Large intestine (tissue), 3 donors: Measurements from ENCODE around the gene BCOR. TPM values are rescaled to one million over a fixed set of nuclear protein-coding genes. Genes with fewer than 3 reads are reported as not detected.

Experiments used
- DNase-seq, 2 donors: peaks; one replicate each; pipeline versions ENCODE4 v3.0.0 to v3.0.0-alpha.2; 2013
- H3K27ac ChIP-seq: one replicate; pipeline ENCODE4 v1.5.1; 2013; ENCODE audit warnings: low read length
- H3K27me3 ChIP-seq: 2 replicates; pipeline ENCODE4 v1.6.1; 2013; ENCODE audit warnings: low read length; ENCODE audit not compliant: control insufficient read depth, insufficient read depth
- H3K36me3 ChIP-seq: 2 replicates; pipeline ENCODE4 v1.6.1; 2013; ENCODE audit warnings: low read length; ENCODE audit not compliant: control insufficient read depth, insufficient read depth
- H3K4me1 ChIP-seq: one replicate; pipeline ENCODE4 v1.6.1; 2013; ENCODE audit warnings: low read length; ENCODE audit not compliant: control insufficient read depth, insufficient read depth
- H3K4me3 ChIP-seq: one replicate; pipeline ENCODE4 v1.5.1; 2013; ENCODE audit warnings: low read length
- H3K9me3 ChIP-seq: one replicate; pipeline ENCODE4 v1.6.1; 2013; ENCODE audit warnings: mild to moderate bottlenecking, low read depth, low read length, moderate library complexity; ENCODE audit not compliant: control insufficient read depth
- WGBS: methylation state at CpG from one replicate; pipeline ENCODE4 v1.1.5; 2013; ENCODE audit warnings: low lambda C conversion rate; ENCODE audit not compliant: insufficient coverage; 5-methylcytosine and 5-hydroxymethylcytosine counted together
- polyA plus RNA-seq: library from polyadenylated mRNA; unstranded; fragments of 120-200 nt; gene quantifications from one replicate; pipeline ENCODE4 v1.2.1, GENCODE V29; 2013

Gene BCOR
- polyA plus RNA-seq, 1 donor = 35.3 TPM

DNA sequence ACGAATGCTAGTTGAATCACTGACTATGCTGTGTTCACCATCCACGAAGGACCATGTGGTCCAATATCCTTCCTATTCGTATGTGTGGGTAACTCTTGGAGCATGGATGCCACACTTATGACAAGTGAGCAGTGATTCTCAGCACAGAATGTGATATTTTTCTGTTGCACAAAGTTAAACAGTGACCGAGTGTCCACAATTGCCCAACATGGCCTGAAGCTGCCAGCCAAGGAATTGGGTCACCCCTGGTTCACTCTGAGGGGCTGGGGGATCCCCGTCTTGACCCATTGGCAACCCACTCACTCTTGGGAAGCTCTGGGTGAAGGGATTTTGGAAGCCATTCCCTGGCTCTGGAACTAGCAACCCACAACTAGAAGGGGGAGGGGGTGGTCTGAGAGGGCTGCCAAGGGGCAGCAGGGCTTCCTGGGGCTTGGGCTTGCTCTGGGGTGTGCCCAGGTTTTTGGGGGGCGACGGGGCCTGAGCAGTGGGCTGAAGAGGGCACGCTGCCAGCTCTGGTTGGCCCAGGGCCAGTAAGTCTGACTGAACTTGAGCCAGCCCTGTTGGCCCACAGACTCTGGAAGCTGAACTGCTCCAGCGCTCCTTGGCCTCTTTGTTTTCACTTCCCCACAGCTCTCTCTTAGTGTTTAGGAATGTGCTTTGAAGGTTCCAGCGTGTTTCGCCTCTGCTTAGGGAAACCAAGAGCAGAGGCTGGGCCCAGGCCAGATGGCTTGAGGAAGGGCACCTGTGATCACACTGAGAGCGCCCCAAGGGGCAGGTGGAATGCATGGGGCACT lies 43.1 kb upstream of the BCOR start:
- H3K27me3 ChIP-seq = peaks cover 13% of the 10 kb centered on the region
- H3K36me3 ChIP-seq = no peaks in the 10 kb centered on the region
- no peak for DNase-seq
- no peaks in the 10 kb centered on the region for H3K9me3 ChIP-seq
- no peak overlapping the region for H3K27ac ChIP-seq
- WGBS = no CpG with 5 or more reads among the region's 12 CpGs
- H3K4me3 ChIP-seq = no peak overlapping the region
- H3K4me1 ChIP-seq = peaks cover 10% of the 10 kb centered on the region

DNA sequence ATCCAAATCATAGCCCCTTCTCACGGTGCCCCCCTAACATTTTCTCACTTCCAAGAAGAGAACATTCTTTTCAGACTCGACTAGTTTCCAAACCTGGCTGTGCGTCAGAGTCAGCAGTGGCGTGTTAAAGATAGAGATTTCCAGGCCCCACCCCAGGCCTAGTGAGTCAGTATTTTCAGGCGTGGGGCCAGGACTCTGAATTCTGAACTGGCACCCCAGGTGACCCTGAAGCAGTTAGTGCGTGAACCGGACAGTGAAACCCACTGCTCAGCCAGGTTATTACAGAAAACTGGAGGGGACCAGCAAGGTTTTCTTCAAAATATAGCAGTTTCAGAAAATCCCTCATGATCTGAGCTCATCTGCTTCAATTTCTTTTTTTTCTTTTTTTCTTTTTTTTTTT lies 35.0 kb upstream of the BCOR start:
- H3K27ac ChIP-seq = no peak overlapping the region
- H3K4me1 ChIP-seq = no peaks in the 10 kb centered on the region
- H3K9me3 ChIP-seq = no peaks in the 10 kb centered on the region
- no peak overlapping the region for H3K4me3 ChIP-seq
- WGBS = no CpG with 5 or more reads among the region's 7 CpGs
- H3K27me3 ChIP-seq = no peaks in the 10 kb centered on the region
- H3K36me3 ChIP-seq = no peaks in the 10 kb centered on the region
- DNase-seq = peak in 1 of 2 donors; percentile 19

- no peak overlapping the region for H3K27ac ChIP-seq
- no CpG with 5 or more reads among the region's 10 CpGs for WGBS
- no peaks in the 10 kb centered on the region for H3K4me1 ChIP-seq
- no peak for DNase-seq
- no peaks in the 10 kb centered on the region for H3K27me3 ChIP-seq
- no peak overlapping the region for H3K4me3 ChIP-seq
- H3K36me3 ChIP-seq = no peaks in the 10 kb centered on the region
- H3K9me3 ChIP-seq = no peaks in the 10 kb centered on the region
These were observed 34.0 kb upstream of the BCOR start for GRCh38 chrX:40131654-40132337.

DNA sequence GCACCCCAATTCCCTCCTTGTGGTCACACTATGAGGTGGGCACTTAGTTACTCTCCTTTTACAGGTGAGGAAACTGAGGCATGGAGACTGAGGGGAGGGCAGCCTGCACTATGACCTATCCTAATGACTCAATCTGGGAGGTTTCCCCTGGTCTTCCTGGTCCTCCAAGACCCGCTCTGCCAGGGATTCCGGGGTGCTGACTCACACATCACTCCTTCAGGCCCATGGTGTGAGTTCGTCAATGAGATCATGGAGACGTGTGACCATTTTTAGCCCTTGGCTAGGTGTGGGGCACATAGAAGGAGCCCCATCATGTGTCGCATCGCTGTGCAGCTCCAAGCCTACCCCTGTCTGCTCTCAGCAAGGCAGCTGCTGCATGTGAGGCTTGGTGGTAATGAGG lies 32.4 kb upstream of the BCOR start:
- H3K27ac ChIP-seq = no peak overlapping the region
- no peaks in the 10 kb centered on the region for H3K27me3 ChIP-seq
- no peak for DNase-seq
- H3K4me3 ChIP-seq = no peak overlapping the region
- H3K9me3 ChIP-seq = no peaks in the 10 kb centered on the region
- no peaks in the 10 kb centered on the region for H3K4me1 ChIP-seq
- WGBS = no CpG with 5 or more reads among the region's 6 CpGs
- H3K36me3 ChIP-seq = no peaks in the 10 kb centered on the region

DNA sequence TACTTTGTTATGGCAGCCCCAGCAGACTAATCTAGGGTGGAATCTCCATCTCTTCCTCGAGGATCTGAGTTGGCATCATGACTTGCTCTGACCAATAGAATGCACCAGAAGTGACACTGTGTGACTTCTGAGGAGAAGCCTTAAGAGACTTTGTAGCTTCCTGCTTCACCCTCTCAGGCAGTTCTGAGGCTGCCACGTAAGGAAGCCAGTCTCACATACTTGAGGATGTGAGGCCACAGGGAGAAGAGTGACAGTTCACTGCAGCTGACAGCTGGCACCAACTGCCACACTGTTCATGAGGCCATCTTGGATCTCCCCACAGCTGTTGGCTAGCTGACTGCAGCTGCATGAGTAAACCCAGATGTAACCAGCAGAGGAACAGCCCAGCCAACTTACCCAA lies 29.3 kb upstream of the BCOR start:
- no peak for DNase-seq

DNA sequence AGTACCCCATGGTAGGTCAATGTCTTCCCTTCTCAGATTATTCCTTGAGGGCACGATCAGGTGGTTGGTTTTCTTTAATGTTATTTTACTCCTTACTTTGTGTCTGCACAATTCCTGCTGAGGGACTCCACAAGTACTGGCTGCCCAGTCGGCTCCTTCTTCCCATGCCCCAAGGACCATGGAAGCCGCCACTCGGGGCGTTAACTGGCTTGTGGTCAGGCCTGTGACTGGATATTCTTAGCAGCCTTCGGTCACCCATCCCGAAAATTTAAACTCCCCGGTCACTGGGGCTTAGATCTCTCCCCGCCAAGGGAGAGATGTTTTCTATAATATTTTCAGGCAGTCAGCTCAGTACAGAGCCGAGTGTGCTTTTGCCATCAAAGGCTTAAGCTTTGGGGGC lies 24.7 kb upstream of the BCOR start:
- no peak for DNase-seq
- Histone ChIP-seq H3K36me3 (no peaks in the 10 kb centered on the region), H3K9me3 (no peaks in the 10 kb centered on the region), H3K4me3 (no peak overlapping the region), H3K27me3 (no peaks in the 10 kb centered on the region), H3K4me1 (no peaks in the 10 kb centered on the region), H3K27ac (no peak overlapping the region)
- WGBS = no CpG with 5 or more reads among the region's 10 CpGs

More for the DNA sequence above, 29.3 kb upstream of the BCOR start:
- no peak overlapping the region for H3K4me3 ChIP-seq
- H3K36me3 ChIP-seq = no peaks in the 10 kb centered on the region
- H3K9me3 ChIP-seq = no peaks in the 10 kb centered on the region
- no CpG with 5 or more reads among the region's 2 CpGs for WGBS
- no peaks in the 10 kb centered on the region for H3K4me1 ChIP-seq
- H3K27me3 ChIP-seq = no peaks in the 10 kb centered on the region
- H3K27ac ChIP-seq = no peak overlapping the region

GRCh38 chrX:40121618-40122017 lies 23.9 kb upstream of the BCOR start:
- Histone ChIP-seq H3K9me3 (no peaks in the 10 kb centered on the region), H3K36me3 (no peaks in the 10 kb centered on the region), H3K27me3 (no peaks in the 10 kb centered on the region), H3K4me3 (no peak overlapping the region), H3K27ac (no peak overlapping the region), H3K4me1 (no peaks in the 10 kb centered on the region)
- no peak for DNase-seq
- WGBS = no CpG with 5 or more reads among the region's 5 CpGs

DNA sequence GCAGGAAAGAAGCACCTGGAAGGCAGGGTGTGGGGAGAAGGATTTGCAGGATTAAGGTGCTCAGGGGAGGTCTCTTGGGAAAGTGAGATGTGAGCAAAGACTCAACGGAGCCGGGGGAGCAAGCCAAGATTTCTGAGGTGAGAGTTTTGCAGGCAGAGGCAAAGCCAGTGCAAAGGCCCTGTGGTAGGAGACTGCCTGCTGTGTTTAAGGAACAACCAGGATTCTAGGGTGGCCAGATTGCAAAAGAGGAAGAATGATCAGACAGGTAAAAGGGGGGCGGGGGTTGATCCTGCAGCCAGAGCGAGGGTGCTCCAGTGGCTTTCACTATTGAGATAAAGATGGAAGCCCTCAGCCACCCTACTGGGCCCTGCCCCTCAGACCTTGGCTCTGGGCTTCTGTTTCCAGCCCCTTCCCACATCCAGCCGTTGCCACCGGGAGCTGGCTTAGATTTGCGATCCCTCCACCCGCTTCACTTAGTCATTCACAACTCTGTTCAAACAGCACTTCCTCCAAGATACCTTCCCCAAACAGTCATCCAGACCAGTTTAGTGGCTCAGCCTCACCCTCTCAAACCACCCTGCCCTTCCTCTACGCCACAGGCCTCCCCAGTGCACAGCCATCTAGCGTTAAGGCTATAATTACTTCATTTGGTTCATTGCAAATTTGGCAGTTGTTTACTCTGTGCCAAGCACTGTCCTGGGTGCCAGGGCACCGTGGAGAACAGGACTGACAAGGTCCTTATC lies 23.3 kb upstream of the BCOR start:
- Histone ChIP-seq H3K9me3 (no peaks in the 10 kb centered on the region), H3K4me1 (no peaks in the 10 kb centered on the region), H3K36me3 (no peaks in the 10 kb centered on the region), H3K27ac (no peak overlapping the region), H3K27me3 (no peaks in the 10 kb centered on the region), H3K4me3 (no peak overlapping the region)
- no peak for DNase-seq
- WGBS = no CpG with 5 or more reads among the region's 11 CpGs

- Histone ChIP-seq H3K36me3 (no peaks in the 10 kb centered on the region), H3K27me3 (no peaks in the 10 kb centered on the region), H3K4me1 (no peaks in the 10 kb centered on the region), H3K4me3 (no peak overlapping the region), H3K27ac (no peak overlapping the region), H3K9me3 (no peaks in the 10 kb centered on the region)
- no CpG with 5 or more reads among the region's 6 CpGs for WGBS
- no peak for DNase-seq
These were observed 20.0 kb upstream of the BCOR start for GRCh38 chrX:40117715-40118285.

- no CpG with 5 or more reads among the region's 9 CpGs for WGBS
- Histone ChIP-seq H3K4me1 (no peaks in the 10 kb centered on the region), H3K9me3 (no peaks in the 10 kb centered on the region), H3K27me3 (no peaks in the 10 kb centered on the region), H3K27ac (no peak overlapping the region), H3K36me3 (no peaks in the 10 kb centered on the region), H3K4me3 (no peak overlapping the region)
- DNase-seq = no peak
These were observed 19.2 kb upstream of the BCOR start for GRCh38 chrX:40116925-40117324.
